Pons (tissue), 1 donor: ENCODE data around the gene PRICKLE1.

Experiments
- DNase-seq: peaks from one replicate; pipeline ENCODE4 v3.0.0-alpha.2; 2016; ENCODE audit warnings: low spot score

The PRICKLE1 gene

DNA sequence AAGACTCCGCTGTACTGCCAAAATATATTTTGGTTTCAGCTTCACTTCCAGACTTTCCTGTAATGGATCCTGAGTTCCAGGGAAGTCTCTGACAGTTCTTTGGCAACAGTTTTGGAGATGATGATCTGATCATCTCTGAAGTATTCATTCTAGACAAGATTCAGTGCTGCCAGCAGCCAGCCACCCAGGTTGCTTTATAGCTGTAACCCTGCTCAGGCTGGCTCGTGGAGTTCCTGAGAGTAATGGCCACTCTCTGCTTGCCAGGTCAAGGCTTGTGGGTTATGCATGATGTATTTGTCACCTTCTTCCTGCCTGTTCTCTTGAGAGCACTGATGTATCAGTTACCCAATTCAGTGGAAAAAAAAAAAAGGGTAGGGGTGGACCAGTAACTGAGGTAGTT is 139.3 kb downstream of the PRICKLE1 start:
- DNase-seq = no peak

DNA sequence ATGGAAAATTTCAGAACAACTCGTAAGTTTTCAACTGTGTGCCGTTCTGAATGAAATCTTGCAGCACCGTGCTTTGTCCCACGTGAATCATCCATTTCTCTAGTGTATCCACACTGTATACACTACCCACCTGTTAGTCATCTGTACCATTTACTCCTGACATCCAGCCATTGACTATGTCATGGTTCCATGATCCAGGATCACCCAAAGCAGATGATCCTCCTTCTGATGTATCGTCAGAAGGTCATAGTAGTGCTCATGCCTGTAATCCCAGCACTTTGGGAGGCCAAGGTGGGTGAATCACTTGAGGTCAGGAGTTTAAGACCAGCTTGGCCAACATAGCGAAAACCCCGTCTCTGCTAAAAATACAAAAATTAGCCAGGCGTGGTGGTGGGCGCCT is 140.7 kb downstream of the PRICKLE1 start:
- DNase-seq = no peak

DNA sequence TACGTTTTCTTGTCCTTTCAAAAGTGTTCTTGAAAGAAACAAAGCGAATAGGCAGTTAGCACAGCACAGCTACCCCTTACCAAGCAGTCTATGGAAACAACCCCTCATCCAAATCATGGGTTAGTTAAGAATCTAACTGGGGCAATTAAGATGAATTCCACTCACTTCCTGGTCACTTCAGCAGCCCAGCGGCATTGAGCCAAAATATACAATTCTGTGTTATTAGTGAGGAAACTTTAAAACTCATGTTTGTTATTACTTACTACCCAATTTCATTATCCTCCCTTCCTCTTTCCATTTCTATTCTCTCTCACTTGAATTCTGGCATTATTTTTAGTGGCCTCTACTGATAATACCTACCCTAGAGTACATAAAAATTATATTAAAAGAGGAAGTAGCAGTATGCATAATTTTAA is 142.2 kb downstream of the PRICKLE1 start:
- DNase-seq = no peak

DNA sequence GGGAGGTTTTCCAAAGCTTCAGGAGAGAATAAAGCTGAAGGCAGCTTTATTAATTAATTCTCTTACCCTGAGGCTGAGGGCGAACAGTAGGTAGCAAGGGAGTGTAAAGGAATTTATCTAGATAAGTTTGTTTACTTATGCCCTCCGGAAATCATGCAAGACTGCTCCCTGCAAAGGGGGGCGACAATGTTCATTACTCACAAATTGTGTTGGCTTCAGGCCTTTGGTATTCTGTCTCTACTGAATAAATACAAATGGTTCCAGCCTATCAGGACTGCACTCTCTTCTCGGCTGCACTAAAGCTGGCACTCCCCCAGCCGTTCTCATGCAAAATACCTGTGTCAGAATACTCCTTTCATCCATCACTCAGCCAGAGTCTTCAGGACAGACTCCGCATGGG is 142.8 kb downstream of the PRICKLE1 start:
- no peak for DNase-seq

DNA sequence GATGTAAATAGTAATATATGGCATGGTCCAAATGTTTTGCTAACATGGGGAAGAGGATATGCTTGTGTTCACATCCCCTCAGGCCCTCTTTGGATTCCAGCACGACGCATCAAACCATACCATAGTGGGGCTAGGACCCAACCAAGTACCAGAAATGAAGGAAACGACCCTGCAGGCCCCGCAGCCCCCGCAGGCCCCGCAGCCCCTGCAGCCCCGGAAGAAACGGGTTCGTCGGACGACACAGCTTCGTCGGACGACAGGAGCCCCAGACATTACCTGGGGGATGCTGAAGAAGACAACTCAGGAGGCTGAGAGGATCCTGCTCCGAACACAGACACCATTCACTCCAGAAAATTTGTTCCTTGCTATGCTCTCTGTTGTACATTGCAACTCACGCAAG is 143.7 kb downstream of the PRICKLE1 start:
- no peak for DNase-seq

DNA sequence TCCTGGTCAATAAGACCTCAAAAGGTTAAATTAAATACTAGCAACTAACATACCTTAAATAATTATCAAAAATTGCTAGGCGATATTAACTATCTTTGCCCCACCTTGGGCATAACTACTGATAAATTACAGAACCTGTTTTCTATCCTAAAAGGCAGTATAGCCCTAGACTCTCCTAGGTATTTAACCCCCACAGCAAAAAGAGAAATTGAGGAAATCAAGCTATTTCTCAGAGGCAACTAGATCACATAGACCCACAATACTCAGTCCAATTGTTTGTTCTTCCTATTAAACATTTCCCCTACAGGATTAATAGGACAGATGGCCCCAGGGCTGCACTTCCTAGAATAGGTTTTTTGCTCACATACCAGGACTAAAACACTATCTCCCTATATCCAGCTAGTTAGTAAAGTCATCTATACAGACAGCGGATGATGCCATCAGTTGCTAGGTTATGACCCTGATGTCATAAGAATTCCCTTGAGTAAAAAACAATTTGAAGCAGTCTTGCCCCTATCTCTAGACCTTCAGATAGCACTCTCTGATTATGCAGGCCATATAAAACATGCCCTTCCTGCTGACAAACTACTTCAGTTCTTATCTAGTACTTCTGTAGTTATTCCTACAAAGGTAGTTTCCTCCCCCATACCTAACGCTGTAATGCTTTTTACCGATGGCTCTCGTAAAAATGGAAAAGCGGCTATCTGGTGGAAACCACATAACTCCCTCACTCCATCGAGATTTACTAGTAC is 145.2 kb downstream of the PRICKLE1 start:
- no peak for DNase-seq

DNA sequence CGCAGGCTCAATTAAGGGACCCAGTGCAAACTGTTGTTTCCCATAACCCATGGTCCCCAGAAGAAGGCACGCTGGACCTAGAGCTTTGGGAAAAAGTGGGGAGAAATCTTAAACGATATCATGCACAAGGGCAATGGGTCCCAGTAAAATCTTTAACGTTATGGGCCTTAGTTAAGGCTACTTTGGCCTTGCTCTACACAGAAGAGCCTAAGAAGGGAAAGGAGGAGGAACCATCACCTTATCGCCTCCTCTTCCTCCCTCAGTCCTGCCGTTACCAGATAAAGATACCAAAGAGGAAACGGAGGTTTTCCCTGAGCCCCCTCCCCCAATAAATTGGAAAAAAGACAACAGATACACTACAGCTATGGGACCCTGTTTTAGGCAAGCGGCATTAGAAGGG is 146.7 kb downstream of the PRICKLE1 start:
- no peak for DNase-seq

DNA sequence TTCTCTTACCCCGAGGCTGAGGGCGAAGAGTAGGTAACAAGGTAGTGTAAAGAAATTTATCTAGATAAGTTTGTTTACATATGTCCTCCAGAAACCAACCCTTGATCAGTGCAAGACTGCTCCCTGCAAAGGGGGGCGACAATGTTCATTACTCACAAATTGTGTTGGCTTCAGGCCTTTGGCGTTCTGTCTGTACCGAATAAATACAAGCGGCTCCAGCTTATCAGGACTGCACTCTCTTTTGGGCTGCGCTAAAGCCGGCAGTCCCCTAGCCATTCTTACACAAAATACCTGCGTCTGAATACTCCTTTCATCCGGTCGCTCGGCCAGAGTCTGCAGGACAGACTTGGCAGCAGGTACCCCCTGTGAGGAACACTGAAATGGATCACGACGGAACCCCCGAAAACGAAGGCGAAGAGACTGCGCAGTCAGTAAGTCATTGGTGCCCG is 147.2 kb downstream of the PRICKLE1 start:
- no peak for DNase-seq

DNA sequence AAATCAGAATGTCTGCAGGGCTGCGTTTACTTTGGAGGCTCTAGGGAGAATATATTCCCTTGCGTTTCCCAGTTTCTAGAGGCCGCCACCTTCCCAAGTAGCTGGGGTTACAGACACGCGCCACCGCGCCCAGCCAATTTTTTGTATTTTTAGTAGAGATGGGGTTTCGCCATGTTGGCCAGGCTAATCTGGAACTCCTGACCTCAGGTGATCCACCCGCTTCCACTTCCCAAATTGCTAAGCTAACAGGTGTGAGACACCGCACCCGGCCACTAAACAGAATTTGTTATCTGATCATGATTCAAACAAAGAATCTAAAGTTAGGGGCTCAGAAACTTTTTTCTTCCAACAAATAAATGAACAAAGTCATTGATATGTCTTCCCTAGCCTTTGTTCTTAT is 148.9 kb downstream of the PRICKLE1 start:
- no peak for DNase-seq

DNA sequence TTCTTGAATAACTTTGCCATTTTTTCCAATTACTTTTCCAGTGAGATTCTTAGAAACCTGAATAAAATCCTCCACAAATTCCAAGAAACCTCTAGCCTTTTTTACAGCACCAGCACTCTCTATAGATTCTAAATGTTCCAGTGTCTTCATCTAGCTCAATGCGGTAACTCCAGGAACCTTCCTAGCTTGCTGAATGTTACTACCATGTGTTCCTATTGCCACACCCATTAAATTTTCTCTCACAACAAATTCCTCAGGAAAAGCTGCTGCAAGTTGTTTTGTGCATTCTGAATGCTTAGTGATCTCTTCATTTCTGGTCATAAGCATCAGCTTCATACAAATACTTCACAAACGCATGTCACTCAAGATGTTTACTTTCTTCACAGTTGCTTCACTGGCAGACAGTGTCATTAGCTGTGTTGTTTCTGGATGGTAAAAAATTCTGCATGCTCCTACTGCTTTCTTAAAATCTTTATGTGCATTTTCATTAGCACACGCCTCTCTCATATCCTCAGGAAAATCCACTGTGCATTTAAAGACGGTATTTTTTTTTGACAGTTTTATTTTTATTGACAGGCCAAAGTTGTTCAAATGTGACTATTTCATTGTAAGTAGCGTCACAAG is 156.9 kb downstream of the PRICKLE1 start:
- no peak for DNase-seq

DNA sequence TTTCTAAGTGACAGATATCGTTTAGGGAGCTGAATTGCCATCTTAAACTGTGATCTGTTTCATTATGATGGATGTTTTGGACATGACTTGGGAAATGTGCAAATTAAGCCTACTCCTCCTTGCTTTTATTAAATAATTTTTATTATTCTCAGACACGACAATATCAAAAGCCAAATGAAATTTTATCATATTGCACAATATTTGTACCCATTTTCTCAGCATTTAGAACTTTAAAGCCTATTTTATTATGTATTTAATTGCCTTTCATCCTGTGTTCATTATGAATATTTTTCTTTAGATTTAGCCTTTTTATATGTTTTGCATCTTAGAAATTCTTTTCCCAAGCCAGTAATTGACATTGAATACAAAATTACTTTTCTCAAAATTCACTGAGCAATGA is 160.7 kb downstream of the PRICKLE1 start:
- no peak for DNase-seq

DNA sequence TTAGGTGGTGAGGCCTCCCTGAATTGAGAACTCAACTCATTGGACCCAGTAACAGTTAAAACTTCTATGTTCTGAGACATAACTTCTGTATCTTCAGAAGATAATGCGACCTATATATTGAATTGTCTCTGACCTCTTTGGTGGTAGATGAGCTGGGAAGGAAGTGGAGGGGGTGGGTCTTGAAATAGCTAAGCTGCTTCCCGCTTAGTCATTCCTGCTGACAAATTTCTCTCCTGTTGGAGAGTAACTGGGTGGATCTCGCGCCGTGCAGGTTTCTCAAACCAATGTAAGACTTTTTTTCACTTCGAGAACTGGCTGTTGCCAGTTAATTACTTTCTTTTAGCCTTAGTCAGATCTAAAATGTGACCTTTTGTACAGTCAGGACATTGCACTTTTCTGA is 162.8 kb downstream of the PRICKLE1 start:
- DNase-seq = no peak

DNA sequence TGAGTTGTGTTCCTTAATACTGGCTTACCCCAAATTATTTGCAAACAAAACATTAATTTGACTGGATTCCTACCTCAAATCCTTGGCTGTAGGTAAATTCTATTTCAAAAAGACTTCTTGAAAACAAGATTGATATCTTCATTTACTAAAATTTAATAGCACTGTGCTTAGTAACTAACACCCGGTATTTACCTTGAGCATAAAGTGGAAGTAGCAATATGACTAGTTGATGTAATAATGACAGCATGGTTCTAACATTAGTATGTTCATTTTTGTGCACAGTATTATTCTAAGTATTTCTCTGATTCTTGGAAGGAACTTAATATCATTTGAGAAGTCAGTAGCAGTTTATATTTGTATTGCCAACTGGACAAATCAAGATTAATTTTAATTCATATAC is 166.8 kb downstream of the PRICKLE1 start:
- no peak for DNase-seq

DNA sequence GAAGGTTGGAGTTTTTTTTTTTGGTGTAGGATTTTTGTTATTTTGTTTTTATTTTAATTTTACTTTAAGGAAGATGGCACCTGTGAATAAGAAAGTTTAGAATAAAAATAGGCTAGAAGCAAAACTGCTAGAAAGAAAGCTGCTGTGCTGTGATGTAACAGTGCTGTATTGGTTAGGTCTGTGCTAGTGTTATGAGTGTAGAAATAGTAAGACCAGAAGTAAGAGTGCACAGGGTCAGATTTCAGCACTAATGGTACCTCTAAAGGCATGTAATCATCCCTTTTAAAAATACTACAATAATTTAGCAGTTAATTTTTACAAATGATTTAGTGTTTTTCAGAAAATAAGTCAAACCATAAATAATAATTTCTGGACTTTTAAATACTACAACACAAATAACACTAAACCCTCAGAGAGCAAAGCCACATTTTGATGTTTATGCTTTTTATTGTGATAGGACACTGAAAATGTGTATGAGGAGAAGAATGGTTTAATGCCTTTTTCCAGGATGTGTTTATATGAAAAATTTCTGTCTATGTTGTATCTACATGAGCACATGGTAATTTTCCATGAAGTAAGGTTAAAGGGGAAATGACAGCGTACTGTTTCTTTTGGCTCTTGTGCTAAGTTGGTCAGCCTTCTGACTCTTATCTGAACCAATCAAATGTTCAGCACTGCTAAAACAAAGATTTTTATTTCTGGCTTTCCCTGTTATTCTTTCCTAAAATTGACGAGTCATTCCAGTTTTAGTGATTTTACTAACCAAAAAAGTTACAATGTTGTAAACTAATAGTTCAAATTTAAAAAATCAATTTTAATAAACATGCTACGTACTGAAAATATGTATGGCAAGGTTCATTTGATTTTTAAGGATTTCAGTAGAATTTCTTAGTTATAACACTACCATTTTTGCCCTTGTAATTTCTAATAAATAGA is 167.4 kb downstream of the PRICKLE1 start:
- peak; percentile 11 for DNase-seq

DNA sequence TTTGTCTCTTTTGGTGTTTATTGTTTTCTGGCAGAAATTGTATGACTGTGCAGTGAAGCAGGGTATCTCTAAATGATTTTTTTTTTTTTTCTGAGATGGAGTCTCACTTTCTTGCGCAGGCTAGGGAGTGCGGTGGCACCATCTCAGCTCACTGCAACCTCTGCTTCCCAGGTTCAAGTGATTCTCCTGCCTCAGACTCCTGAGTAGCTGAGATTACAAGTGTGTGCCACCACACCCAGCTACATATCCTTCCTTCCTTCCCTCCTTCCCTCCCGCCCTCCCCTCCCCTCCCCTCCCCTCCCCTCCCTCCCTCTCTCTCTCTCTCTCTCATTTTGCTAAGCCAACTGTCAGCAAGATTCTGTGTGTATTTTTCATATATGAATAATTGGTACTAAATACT is 169.2 kb downstream of the PRICKLE1 start:
- no peak for DNase-seq

DNA sequence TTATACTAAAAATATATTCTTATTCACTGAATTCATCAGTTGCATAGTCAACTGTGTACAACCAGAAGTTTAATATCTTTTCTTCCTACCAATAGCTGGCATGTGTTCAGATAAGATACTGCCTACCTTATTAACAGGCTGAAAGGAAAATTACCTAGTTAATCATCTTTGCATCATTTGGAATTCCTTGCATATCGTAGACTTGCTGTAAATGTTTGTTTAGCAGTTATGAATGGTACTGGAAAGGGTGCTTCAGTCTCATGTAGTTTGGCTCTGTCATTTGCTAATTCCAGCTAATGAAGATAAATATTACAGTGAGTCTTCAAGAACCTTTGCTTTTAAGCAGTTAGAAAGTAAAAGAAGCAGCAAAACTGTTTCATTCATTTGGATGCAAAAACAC is 179.2 kb downstream of the PRICKLE1 start:
- DNase-seq = no peak

DNA sequence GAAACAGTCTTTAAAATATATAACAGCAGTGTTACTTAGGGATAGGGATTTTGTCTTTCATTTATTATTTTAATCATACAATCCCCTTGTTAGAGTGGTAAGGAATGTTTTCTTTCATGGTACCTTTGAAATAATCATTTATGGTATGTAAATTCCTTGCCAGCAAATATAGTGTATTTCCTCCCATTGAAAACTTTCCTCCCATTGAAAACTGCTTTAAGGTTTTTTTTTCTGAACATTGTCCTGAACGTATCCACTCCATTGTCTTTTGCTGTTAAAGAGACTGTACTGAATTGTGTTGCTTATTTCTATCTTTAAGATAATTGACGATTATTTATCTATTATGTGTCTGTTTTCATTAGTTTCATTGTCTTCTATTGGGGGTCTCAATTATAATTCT is 180.1 kb downstream of the PRICKLE1 start:
- no peak for DNase-seq

DNA sequence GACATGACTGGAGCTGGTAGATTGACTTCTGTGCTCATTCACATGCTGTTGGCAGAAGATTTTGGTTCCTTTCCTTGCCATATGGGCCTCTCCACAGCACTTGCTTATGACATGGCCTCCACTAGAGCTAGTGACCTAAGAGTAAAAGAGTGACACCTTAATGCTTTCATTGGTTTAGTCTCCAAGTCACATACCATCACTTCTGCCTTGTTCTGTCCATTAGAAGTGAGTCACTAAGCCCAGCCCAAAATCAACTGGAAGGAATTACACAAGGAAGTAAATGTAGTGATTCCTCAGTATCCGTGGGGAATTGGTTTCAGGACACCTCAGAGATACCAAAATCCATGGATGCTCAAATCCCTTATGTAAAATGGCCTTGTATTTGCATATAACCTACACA is 182.2 kb downstream of the PRICKLE1 start:
- DNase-seq = no peak
